ENCODE results near the gene CSPG4. TPM values are rescaled to one million over a fixed set of nuclear protein-coding genes. Genes with fewer than 3 reads are reported as not detected.
"Not testable (repeated sequence)": the region's sequence is repeated elsewhere in the genome, so short reads cannot be mapped to it uniquely, and the experiment has no call there.

The CSPG4 gene
- total RNA-seq, 5 donors from 2014 or later (not counting 1 experiment from before 2014, with no cell fraction given) = 0.06 to 0.07 (median 0.06) TPM; not detected in 2

DNA sequence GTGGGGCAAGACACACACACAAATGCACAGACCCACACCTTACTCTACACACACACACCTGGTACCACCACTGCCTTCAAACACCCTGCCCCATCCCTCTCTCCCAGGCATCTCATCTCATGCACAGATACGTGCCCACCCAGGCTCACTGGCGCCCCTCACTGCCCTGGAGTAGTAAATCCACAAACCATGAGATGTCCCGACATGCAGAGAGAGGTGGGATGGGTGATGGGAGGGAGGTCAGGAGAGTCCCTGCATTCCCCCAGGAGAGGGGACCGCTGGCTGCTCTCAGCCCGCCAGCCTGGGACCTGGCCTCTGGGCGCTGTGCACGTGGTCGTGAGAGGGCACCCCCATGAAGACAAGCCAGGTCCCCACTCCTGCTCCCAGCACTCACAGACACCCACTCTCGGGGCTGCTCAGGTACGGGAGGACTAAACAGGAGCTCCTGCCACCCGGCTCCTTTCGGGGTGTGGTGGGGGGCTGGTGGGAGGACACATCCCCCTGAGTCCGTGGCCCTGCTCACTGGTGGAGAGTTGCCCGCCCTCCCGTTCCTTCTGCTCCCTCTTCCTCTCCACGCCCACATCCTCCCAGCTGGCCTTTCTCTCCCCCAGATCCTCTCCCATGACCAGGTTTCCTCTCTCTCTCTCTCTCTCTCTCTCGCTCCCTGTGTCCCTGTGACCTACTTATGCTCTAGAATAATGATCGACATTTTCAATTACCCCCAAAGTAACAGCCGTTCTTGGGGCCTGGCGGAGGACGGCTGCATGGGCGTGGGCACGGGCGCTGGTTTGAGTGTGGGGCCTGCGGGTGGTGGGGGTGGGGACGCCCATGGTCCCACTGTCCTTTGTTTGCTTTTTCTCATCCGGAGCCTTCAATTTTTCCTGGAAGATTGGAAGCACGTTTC, 18.9 kb upstream of the CSPG4 start:
- ChIA-PET CTCF (interaction anchor here in 1 of 2 donors (1.2 kb wide), 1 partner anchor 103 kb away, joined by 5 read pairs; no protein-coding TSS in a partner anchor), POLR2A (no interaction called here)
- Mint-ChIP-seq H3K4me3 (peak overlapping the region in 1 of 3 donors; percentile 36), H3K9me3 (no peaks in the 10 kb centered on the region), H3K27ac (no peak overlapping the region), H3K27me3 (peaks cover 3 to 16% of the 10 kb centered on the region in 2 donors), H3K4me1 (peaks cover 12 to 20% (median 12%) of the 10 kb centered on the region in 3 donors), H3K36me3 (no peaks in the 10 kb centered on the region)
- Histone ChIP-seq H3K4me1 (ENCODE audit: control insufficient read depth in 1 of 2, extremely low read depth in 1 of 2, insufficient read depth in 2 of 2, low read length in 2 of 2) (peaks cover 0 to 9% of the 10 kb centered on the region in 2 experiments), H3K27me3 (replicated peaks in 1 of 2; ENCODE audit: control insufficient read depth in 2 of 2, extremely low read depth in 1 of 2, insufficient read depth in 2 of 2, low read length in 1 of 2) (peaks cover 0 to 41% of the 10 kb centered on the region in 2 experiments), H3K36me3 (ENCODE audit: control insufficient read depth in 2 of 2, extremely low read depth in 1 of 2, insufficient read depth in 1 of 2, low read length in 1 of 2) (no peaks in the 10 kb centered on the region), H3K27ac (ENCODE audit: low read length) (no peak overlapping the region), H3K4me3 (ENCODE audit: control insufficient read depth in 1 of 2, extremely low read depth in 1 of 2, low read length in 1 of 2) (no peak overlapping the region), H3K9me3 (no peaks in the 10 kb centered on the region)
- no peak for DNase-seq
- 50% methylated on average over 6 of the region's 28 CpGs for WGBS (ENCODE audit: insufficient coverage)
- ATAC-seq (replicated peaks in 1 of 4) = no peak

DNA sequence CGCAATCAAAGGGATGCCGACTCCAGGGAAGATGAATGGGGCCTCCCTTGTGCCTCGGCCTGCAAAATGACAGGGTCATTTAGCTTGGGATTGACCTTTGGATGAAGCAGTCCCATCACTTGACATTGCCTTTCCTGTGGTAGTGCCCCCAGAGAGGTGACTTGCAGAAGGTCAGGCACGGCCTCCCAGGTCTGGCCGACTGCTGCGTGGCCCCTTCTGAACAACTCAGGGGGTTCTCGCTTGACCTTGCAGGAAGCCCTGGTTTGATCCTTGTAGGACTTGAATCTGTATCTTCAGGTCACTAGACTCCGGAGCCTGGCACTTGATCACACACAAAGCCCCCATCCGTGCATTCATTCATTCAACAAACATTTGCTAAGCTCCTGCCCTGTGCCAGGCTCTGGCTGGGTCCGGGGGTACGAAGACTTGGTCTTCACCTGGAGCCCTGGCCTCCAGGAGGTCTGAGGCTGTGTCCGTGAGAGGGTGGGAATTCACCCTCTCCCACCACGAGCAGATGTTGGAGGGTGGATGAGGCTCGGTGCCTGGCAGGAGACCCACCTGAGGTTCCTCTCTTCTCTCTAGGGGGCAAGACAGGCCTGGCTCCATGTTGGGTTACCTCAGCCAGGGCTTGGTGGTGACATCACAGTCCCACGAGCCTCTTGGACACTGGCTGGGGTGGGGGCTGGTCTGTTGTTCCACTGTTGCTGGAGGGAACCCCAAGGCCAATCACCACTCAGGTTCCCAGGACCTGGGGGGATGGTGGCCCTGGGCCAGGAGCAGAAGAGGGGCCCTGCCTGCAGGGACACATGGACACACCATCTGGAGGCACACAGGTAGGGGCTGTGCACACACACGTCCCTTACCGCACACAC, 18.0 kb upstream of the CSPG4 start:
- H3K4me3 Mint-ChIP-seq; H3K9me3 ChIP-seq; H3K36me3 ChIP-seq (ENCODE audit: control insufficient read depth in 2 of 2, extremely low read depth in 1 of 2, insufficient read depth in 1 of 2, low read length in 1 of 2); H3K27ac ChIP-seq (ENCODE audit: low read length); POLR2A ChIA-PET; ATAC-seq (replicated peaks in 1 of 4); H3K9me3 Mint-ChIP-seq; H3K27ac Mint-ChIP-seq; H3K4me1 ChIP-seq (ENCODE audit: control insufficient read depth in 1 of 2, extremely low read depth in 1 of 2, insufficient read depth in 2 of 2, low read length in 2 of 2); H3K36me3 Mint-ChIP-seq; H3K4me3 ChIP-seq (ENCODE audit: control insufficient read depth in 1 of 2, extremely low read depth in 1 of 2, low read length in 1 of 2); DNase-seq: not testable (repeated sequence)
- peaks cover 0 to 39% of the 10 kb centered on the region in 2 experiments for H3K27me3 ChIP-seq (replicated peaks in 1 of 2; ENCODE audit: control insufficient read depth in 2 of 2, extremely low read depth in 1 of 2, insufficient read depth in 2 of 2, low read length in 1 of 2)
- CTCF ChIA-PET = interaction anchor here in 1 of 2 donors (1.1 to 1.2 kb wide), 2 partner anchors 104 to 188 kb away, joined by 3 to 5 read pairs; no protein-coding TSS in a partner anchor
- WGBS (ENCODE audit: insufficient coverage) = 95% methylated on average over 10 of the region's 17 CpGs
- H3K27me3 Mint-ChIP-seq = peaks cover 3 to 16% of the 10 kb centered on the region in 2 donors
- H3K4me1 Mint-ChIP-seq = peaks cover 12 to 20% (median 12%) of the 10 kb centered on the region in 3 donors

DNA sequence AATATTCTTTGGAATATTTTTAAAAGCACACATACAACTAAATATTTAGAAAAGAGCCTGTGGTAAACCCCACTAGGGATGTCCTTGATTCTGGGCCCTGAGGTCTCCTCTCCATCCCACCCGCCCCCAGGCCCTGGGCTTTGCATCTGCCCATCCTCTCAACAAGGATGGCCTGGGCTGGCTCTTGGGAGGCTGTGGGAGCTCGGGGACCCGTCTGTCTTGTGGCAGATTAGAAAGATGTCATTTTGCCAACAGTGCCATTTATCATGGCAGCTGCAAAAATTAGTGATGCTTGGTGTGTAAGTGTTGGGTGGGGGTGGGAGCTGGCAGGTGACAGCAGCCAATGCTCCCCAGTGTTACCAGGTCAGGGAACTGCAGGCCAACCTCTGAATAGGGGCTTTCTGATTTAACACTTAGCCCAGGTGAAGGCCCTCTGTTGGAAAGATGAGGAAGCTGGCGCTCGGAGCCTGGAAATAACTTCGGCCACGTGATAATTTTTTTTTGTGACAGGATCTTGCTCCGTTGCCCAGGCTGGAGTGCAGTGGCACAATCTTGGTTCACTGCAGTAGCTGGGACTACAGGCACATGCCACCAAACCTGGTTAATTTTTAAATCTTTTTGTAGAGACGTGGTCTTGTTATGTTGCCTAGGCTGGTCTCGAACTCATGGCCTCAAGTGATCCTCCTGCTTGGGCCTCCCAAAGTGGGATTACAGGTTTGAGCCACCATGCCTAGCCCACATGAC, 16.9 kb upstream of the CSPG4 start:
- Mint-ChIP-seq H3K9me3 (no peaks in the 10 kb centered on the region), H3K4me3 (no peak overlapping the region), H3K4me1 (peaks cover 12 to 20% (median 12%) of the 10 kb centered on the region in 3 donors), H3K27ac (no peak overlapping the region), H3K36me3 (no peaks in the 10 kb centered on the region), H3K27me3 (peaks cover 3 to 16% of the 10 kb centered on the region in 2 donors)
- H3K9me3 ChIP-seq = no peaks in the 10 kb centered on the region
- no peak for ATAC-seq (replicated peaks in 1 of 4)
- ChIA-PET CTCF (interaction anchor here in 1 of 2 donors (0.6 to 2.7 kb wide), 4 partner anchors 71 to 192 kb away, joined by 3 to 19 read pairs (median 4); no protein-coding TSS in a partner anchor), POLR2A (no interaction called here)
- H3K4me3 ChIP-seq (ENCODE audit: control insufficient read depth in 1 of 2, extremely low read depth in 1 of 2, low read length in 1 of 2) = no peak overlapping the region
- H3K27ac ChIP-seq (ENCODE audit: low read length) = no peak overlapping the region
- DNase-seq = no peak
- no peaks in the 10 kb centered on the region for H3K36me3 ChIP-seq (ENCODE audit: control insufficient read depth in 2 of 2, extremely low read depth in 1 of 2, insufficient read depth in 1 of 2, low read length in 1 of 2)
- H3K4me1 ChIP-seq (ENCODE audit: control insufficient read depth in 1 of 2, extremely low read depth in 1 of 2, insufficient read depth in 2 of 2, low read length in 2 of 2) = peaks cover 0 to 9% of the 10 kb centered on the region in 2 experiments
- H3K27me3 ChIP-seq (replicated peaks in 1 of 2; ENCODE audit: control insufficient read depth in 2 of 2, extremely low read depth in 1 of 2, insufficient read depth in 2 of 2, low read length in 1 of 2) = peaks cover 0 to 39% of the 10 kb centered on the region in 2 experiments
- WGBS (ENCODE audit: insufficient coverage) = 77% methylated on average over 8 of the region's 10 CpGs

DNA sequence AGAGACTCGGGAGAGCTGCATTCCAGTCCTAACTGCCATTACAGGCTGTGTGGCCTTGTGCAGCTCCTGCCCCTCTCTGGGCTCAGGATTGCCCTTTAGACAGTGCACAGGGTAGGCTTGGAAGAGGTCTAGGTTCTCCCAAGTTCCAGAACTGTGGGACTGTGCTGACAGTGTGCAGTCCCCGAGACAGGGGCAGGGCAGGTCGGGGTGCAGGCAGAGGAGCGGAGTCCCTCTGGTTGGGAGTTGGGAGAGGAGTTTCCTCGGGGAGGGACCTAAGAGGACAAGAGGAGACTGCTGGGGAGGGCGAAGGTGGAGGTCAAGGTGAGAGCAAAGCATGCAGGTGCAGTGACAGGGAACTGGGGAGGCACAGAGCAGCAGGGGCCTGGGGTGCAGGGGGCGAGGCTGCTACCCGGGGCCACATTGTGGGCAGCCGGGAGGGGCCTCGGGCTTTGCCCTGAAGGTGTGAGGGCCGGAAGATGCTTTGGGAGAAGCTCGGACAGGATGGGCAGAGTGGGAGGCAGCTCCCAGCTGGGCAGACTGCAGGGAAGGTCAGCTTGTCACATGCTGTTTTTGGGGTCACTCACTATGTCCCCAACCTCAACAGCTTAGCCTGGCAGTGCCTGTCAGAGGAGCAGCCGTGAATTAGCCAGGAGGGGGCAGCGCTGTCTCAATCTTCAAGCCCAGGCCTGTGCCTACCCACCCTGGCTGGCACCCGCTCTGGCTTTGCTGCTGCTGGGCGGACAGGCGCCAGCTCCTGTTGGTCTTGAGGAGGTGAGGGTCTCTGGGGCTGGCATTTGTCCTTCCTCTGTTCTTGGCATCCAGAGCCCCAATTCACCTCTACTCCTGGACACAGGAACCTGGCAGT, 15.4 kb upstream of the CSPG4 start:
- peak; percentile 70 to 85 (median 78) for ATAC-seq (replicated peaks in 1 of 4)
- Mint-ChIP-seq H3K4me3 (no peak overlapping the region), H3K36me3 (no peaks in the 10 kb centered on the region), H3K9me3 (no peaks in the 10 kb centered on the region), H3K27me3 (peaks cover 3 to 16% of the 10 kb centered on the region in 2 donors), H3K4me1 (peaks cover 12 to 17% (median 12%) of the 10 kb centered on the region in 3 donors), H3K27ac (no peak overlapping the region)
- H3K36me3 ChIP-seq (ENCODE audit: control insufficient read depth in 2 of 2, extremely low read depth in 1 of 2, insufficient read depth in 1 of 2, low read length in 1 of 2) = no peaks in the 10 kb centered on the region
- CTCF ChIA-PET = interaction anchor here (0.6 to 2.7 kb wide), 5 partner anchors 30 to 193 kb away, joined by 3 to 19 read pairs (median 4); no protein-coding TSS in a partner anchor
- POLR2A ChIA-PET = no interaction called here
- no peak overlapping the region for H3K4me3 ChIP-seq (ENCODE audit: control insufficient read depth in 1 of 2, extremely low read depth in 1 of 2, low read length in 1 of 2)
- H3K9me3 ChIP-seq = no peaks in the 10 kb centered on the region
- H3K27ac ChIP-seq (ENCODE audit: low read length) = no peak overlapping the region
- H3K27me3 ChIP-seq (replicated peaks in 1 of 2; ENCODE audit: control insufficient read depth in 2 of 2, extremely low read depth in 1 of 2, insufficient read depth in 2 of 2, low read length in 1 of 2) = peaks cover 0 to 29% of the 10 kb centered on the region in 2 experiments
- WGBS (ENCODE audit: insufficient coverage) = 58% methylated on average over 12 of the region's 17 CpGs
- peaks cover 0 to 14% of the 10 kb centered on the region in 2 experiments for H3K4me1 ChIP-seq (ENCODE audit: control insufficient read depth in 1 of 2, extremely low read depth in 1 of 2, insufficient read depth in 2 of 2, low read length in 2 of 2)
- DNase-seq = peak; percentile 38 to 83 (median 68)

DNA sequence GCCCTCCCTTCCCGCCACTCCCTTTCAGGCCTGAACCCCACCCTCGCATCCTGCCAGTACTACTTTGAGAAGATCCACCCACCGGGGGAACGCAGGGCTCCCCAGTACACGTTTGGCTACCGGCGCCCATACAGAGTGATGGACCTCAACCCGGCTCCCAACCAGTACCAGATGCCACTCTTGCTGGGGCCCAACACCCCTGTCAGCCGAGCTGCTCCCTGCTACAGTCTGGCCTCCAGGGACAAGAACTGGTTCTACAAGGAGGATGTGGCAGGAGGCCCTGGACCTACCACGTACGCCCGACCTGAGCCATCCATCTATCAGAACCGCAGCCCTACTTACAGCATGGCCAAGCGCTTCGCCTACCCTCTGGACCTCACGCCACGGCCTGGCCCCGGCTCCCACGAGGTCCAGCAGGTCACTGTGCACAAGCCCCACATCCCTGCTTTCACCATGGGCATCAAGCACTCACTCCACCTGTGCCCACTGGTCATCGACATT, 14.4 kb upstream of the CSPG4 start:
- no peaks in the 10 kb centered on the region for H3K36me3 Mint-ChIP-seq
- H3K4me1 Mint-ChIP-seq = peaks cover 5 to 7% (median 5%) of the 10 kb centered on the region in 3 donors
- no peaks in the 10 kb centered on the region for H3K36me3 ChIP-seq (ENCODE audit: control insufficient read depth in 2 of 2, extremely low read depth in 1 of 2, insufficient read depth in 1 of 2, low read length in 1 of 2)
- no peak overlapping the region for H3K27ac Mint-ChIP-seq
- H3K4me3 ChIP-seq (ENCODE audit: control insufficient read depth in 1 of 2, extremely low read depth in 1 of 2, low read length in 1 of 2) = no peak overlapping the region
- DNase-seq (no peak), ATAC-seq (replicated peaks in 1 of 4) (no peak)
- no peak overlapping the region for H3K4me3 Mint-ChIP-seq
- no peak overlapping the region for H3K27ac ChIP-seq (ENCODE audit: low read length)
- 78% methylated on average over 20 of the region's 20 CpGs for WGBS (ENCODE audit: insufficient coverage)
- H3K27me3 Mint-ChIP-seq = peaks cover 0 to 10% of the 10 kb centered on the region in 2 donors
- CTCF ChIA-PET = interaction anchor here (1.7 to 2.7 kb wide), 2 partner anchors 74 to 75 kb away, joined by 6 to 19 read pairs; no protein-coding TSS in a partner anchor
- no peaks in the 10 kb centered on the region for H3K9me3 Mint-ChIP-seq
- POLR2A ChIA-PET = no interaction called here
- no peaks in the 10 kb centered on the region for H3K9me3 ChIP-seq
- H3K4me1 ChIP-seq (ENCODE audit: control insufficient read depth in 1 of 2, extremely low read depth in 1 of 2, insufficient read depth in 2 of 2, low read length in 2 of 2) = peaks cover 0 to 6% of the 10 kb centered on the region in 2 experiments
- H3K27me3 ChIP-seq (replicated peaks in 1 of 2; ENCODE audit: control insufficient read depth in 2 of 2, extremely low read depth in 1 of 2, insufficient read depth in 2 of 2, low read length in 1 of 2) = peaks cover 0 to 27% of the 10 kb centered on the region in 2 experiments

All from T-cell (primary cell).